Endothelial cell of umbilical vein (primary cell): Measurements from ENCODE around the gene ELP6. TPM values are rescaled to one million over a fixed set of nuclear protein-coding genes. Genes with fewer than 3 reads are reported as not detected.

Experiments used
- BruUV-seq: library from RNA; stranded (reverse); fragments of 400-500 nt; replicated peaks from 2 replicates; lab custom pipeline; 2021; lab: Mats Ljungman, UMichigan
- CTCF ChIA-PET: fragments of 300-600, 350-600 bp; sonication (Branson Sonifier 250); formaldehyde crosslinking; loops from one replicate; lab custom pipeline; 2021; ENCODE audit warnings: antibody characterized with exemption, inconsistent platforms; lab: Charles Lee
- POLR2A ChIA-PET: fragments of 300-600, 350-600 bp; sonication (Branson Sonifier 250); formaldehyde crosslinking; loops from one replicate; lab custom pipeline; 2021; ENCODE audit warnings: antibody characterized with exemption, inconsistent platforms; lab: Charles Lee
- DNase-seq: peaks from one replicate; pipeline ENCODE4 v3.0.0-alpha.2; 2011; ENCODE audit warnings: low read depth, low spot score
- FAIRE-seq: peaks from 2 replicates; lab custom pipeline; 2011; peaks lifted over from hg19 to GRCh38; lab: Jason Lieb, UNC
- H2AFZ ChIP-seq: 2 replicates; pipeline ENCODE4 v1.6.0; 2012; ENCODE audit warnings: low read depth, low read length, control low read depth, inconsistent platforms
- H3K27ac ChIP-seq: 2 replicates; pipeline ENCODE4 v1.5.1; 2011; ENCODE audit warnings: low read depth, mild to moderate bottlenecking, control low read depth, low read length, moderate library complexity; ENCODE audit not compliant: insufficient read depth
- H3K27me3 ChIP-seq, 2 experiments: 2 replicates each; pipeline versions ENCODE4 v1.6.0 to v1.6.1; 2011; ENCODE audit warnings: low read length in 2 of 2, mixed read lengths in 1 of 2; ENCODE audit not compliant: control insufficient read depth in 2 of 2, insufficient read depth in 2 of 2
- H3K36me3 ChIP-seq, 2 experiments: 2 replicates in 1 of 2; 3 replicates in 1 of 2; pipeline ENCODE4 v1.5.1; 2011; ENCODE audit warnings: low read length in 2 of 2, mild to moderate bottlenecking in 1 of 2, moderate library complexity in 1 of 2; ENCODE audit not compliant: control insufficient read depth in 2 of 2, insufficient read depth in 2 of 2; ENCODE audit errors: extremely low read depth in 1 of 2
- H3K4me1 ChIP-seq: 3 replicates; pipeline ENCODE4 v1.5.1; 2011; ENCODE audit warnings: mild to moderate bottlenecking, low read length; ENCODE audit not compliant: control insufficient read depth, insufficient read depth; ENCODE audit errors: extremely low read depth
- H3K4me2 ChIP-seq: 2 replicates; pipeline ENCODE4 v1.6.1; 2011; ENCODE audit warnings: low read length, control low read depth, mixed read lengths; ENCODE audit not compliant: insufficient read depth
- H3K4me3 ChIP-seq, 3 experiments: fragments of 200-600 bp in 1 of 3; sonication (generic), shearing (Covaris generic) in 1 of 3; replicated peaks in 1 of 3; 2 replicates each; pipeline ENCODE4 v1.5.1; 2011 to 2016; ENCODE audit warnings: control low read depth in 3 of 3, low read length in 3 of 3, mild to moderate bottlenecking in 2 of 3, inconsistent platforms in 1 of 3, low read depth in 1 of 3, moderate library complexity in 1 of 3; ENCODE audit not compliant: insufficient read depth in 1 of 3
- H3K79me2 ChIP-seq: 2 replicates; pipeline ENCODE4 v1.6.0; 2012; ENCODE audit warnings: low read length, inconsistent platforms; ENCODE audit not compliant: control insufficient read depth, insufficient read depth
- H3K9ac ChIP-seq: replicated peaks from 2 replicates; pipeline ENCODE3; 2011; ENCODE audit warnings: low read length, control low read depth; ENCODE audit not compliant: insufficient read depth; ENCODE audit errors: extremely low read depth
- H3K9me1 ChIP-seq: replicated peaks from 3 replicates; pipeline ENCODE4 v1.6.0; 2011; ENCODE audit warnings: mild to moderate bottlenecking, low read length; ENCODE audit not compliant: control insufficient read depth, insufficient read depth; ENCODE audit errors: extremely low read depth
- H3K9me3 ChIP-seq: replicated peaks from 2 replicates; pipeline ENCODE4 v1.5.1; 2012; ENCODE audit warnings: low read length, inconsistent platforms; ENCODE audit not compliant: control insufficient read depth, insufficient read depth
- H4K20me1 ChIP-seq: replicated peaks from 2 replicates; pipeline ENCODE3; 2011; ENCODE audit warnings: mild to moderate bottlenecking, low read length; ENCODE audit not compliant: control insufficient read depth, insufficient read depth; ENCODE audit errors: extremely low read depth
- CTCF ChIP-seq, 2 donors: IDR thresholded peaks; 1 replicate in 1 of 2; 2 replicates in 1 of 2; pipeline ENCODE4 v1.5.1; 2011; ENCODE audit warnings: low read length in 2 of 2, mild to moderate bottlenecking in 2 of 2, moderate library complexity in 2 of 2, control low read depth in 1 of 2, inconsistent platforms in 1 of 2, low read depth in 1 of 2; ENCODE audit not compliant: insufficient read depth in 1 of 2; ENCODE audit errors: extremely low read depth in 1 of 2
- EZH2 ChIP-seq: IDR thresholded peaks from 2 replicates; pipeline ENCODE4 v1.6.1; 2012; ENCODE audit warnings: borderline replicate concordance, low read depth, mild to moderate bottlenecking, moderate library complexity, low read length, inconsistent platforms; ENCODE audit not compliant: severe bottlenecking
- FOS ChIP-seq: IDR thresholded peaks from 2 replicates; pipeline ENCODE4 v1.6.1; 2011; ENCODE audit warnings: mild to moderate bottlenecking, low read length, moderate library complexity, borderline replicate concordance; ENCODE audit not compliant: insufficient read depth
- GATA2 ChIP-seq: IDR thresholded peaks from 2 replicates; pipeline ENCODE4 v1.7.0; 2011; ENCODE audit warnings: low read depth, mild to moderate bottlenecking, moderate library complexity, mixed read lengths, low read length; ENCODE audit not compliant: insufficient read length, insufficient read depth
- JUN ChIP-seq: IDR thresholded peaks from 2 replicates; pipeline ENCODE4 v1.6.1; 2011; ENCODE audit warnings: borderline replicate concordance, low read depth; ENCODE audit not compliant: insufficient read length, insufficient read depth
- MAX ChIP-seq: IDR thresholded peaks from 2 replicates; pipeline ENCODE4 v1.6.1; 2011; ENCODE audit not compliant: insufficient read depth, insufficient read length
- MYC ChIP-seq: IDR thresholded peaks from one replicate; pipeline ENCODE4 v1.6.1; 2011; ENCODE audit warnings: mild to moderate bottlenecking, low read depth, low read length
- POLR2A ChIP-seq: IDR thresholded peaks from 2 replicates; pipeline ENCODE4 v1.6.1; 2012; ENCODE audit warnings: low read depth, mild to moderate bottlenecking, control low read depth, low read length
- POLR2AphosphoS5 ChIP-seq: IDR thresholded peaks from 2 replicates; pipeline ENCODE4 v1.6.1; 2012; ENCODE audit warnings: low read depth, mild to moderate bottlenecking, control low read depth, low read length, moderate library complexity; ENCODE audit not compliant: insufficient read depth
- dilution Hi-C: fragments of 300-500 bp; cut with MboI; formaldehyde crosslinking; loops from one replicate; pipeline ENCODE4 v1.15.0; 2019; ENCODE audit warnings: low sequenced_read_pairs; ENCODE audit not compliant: extremely low pct_ligation_motif_present
- intact Hi-C: fragments of 100-400 bp; cut with micrococcal nuclease; formaldehyde crosslinking; loops from one replicate; pipeline ENCODE4 v1.10.0; 2022
- polyA plus RNA-seq, 4 experiments: library from polyadenylated mRNA; depleted of rRNA in 3 of 4; stranded (reverse) in 3 of 4; unstranded in 1 of 4; fragments of >200 nt; gene quantifications; 2 replicates each; pipeline versions ENCODE4 v1.2.1 to v1.2.3, GENCODE V29; 2011 to 2012; ENCODE audit warnings: missing spikeins in 1 of 4
- total RNA-seq: library from RNA; stranded (reverse); gene quantifications from 2 replicates; pipeline ENCODE4 v1.2.3, GENCODE V29; 2021

Gene ELP6
- total and polyA plus RNA-seq, 2 donors (not counting 3 experiments of a cell fraction or from before 2014, with no cell fraction given): 48.1 to 91.0 TPM

DNA sequence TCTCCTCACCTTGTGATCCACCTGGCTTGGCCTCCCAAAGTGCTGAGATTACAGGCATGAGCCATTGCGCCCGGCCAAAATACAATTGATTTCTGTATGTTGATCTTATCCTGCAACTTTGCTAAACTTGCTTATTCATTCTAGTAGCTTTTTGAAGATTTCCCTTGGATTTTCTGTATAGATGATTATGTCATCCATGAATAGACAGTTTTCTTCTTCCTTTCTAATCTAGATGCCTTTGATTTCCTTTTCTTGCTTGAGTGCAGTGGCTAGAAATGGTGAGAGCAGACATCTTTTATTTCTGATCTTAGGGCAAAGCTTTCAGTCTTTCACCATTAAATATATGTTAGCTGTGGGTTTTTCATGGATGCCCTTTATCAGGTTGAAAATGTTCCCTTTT lies 4.4 kb upstream of the ELP6 start:
- POLR2A ChIA-PET: no interaction called here
- Histone ChIP-seq H3K36me3 (no peaks in the 10 kb centered on the region), H3K9me1 (no peaks in the 10 kb centered on the region), H3K4me3 (no peak overlapping the region), H3K9ac (no peak overlapping the region), H3K4me1 (no peaks in the 10 kb centered on the region), H3K79me2 (no peaks in the 10 kb centered on the region), H4K20me1 (no peaks in the 10 kb centered on the region), H3K27ac (no peak overlapping the region), H2AFZ (no peak overlapping the region), H3K27me3 (no peaks in the 10 kb centered on the region), H3K4me2 (no peak overlapping the region), H3K9me3 (no peaks in the 10 kb centered on the region)
- DNase-seq (no peak), FAIRE-seq (no peak)
- TF ChIP-seq EZH2 (no peak), MYC (no peak), POLR2A (no peak), POLR2AphosphoS5 (no peak), CTCF (IDR thresholded peaks at IDR 0.05; ENCODE audit: extremely low read depth in 1 of 2, insufficient read depth in 1 of 2, low read depth in 1 of 2, low read length in 2 of 2) (no peak), MAX (no peak), GATA2 (no peak), FOS (no peak), JUN (no peak)
- dilution Hi-C loops: no loop called here
- BruUV-seq: no TSS peak
- intact Hi-C loops: no loop called here
- CTCF ChIA-PET: interaction anchor here (2.7 kb wide), 1 partner anchor 97 kb away, joined by 8 read pairs; no protein-coding TSS in a partner anchor
